DMS53 treated with DMSO at 0.1 percent for 48 hours (cell line): ENCODE measurements around the gene SEC63.
"Not testable (repeated sequence)": the region's sequence is repeated elsewhere in the genome, so short reads cannot be mapped to it uniquely, and the experiment has no call there.

Experiments used
- DNase-seq: peaks from one replicate; lab custom pipeline; 2025; ENCODE audit not compliant: unreplicated experiment; lab: John Stamatoyannopoulos, UW

SEC63 gene, protein sequence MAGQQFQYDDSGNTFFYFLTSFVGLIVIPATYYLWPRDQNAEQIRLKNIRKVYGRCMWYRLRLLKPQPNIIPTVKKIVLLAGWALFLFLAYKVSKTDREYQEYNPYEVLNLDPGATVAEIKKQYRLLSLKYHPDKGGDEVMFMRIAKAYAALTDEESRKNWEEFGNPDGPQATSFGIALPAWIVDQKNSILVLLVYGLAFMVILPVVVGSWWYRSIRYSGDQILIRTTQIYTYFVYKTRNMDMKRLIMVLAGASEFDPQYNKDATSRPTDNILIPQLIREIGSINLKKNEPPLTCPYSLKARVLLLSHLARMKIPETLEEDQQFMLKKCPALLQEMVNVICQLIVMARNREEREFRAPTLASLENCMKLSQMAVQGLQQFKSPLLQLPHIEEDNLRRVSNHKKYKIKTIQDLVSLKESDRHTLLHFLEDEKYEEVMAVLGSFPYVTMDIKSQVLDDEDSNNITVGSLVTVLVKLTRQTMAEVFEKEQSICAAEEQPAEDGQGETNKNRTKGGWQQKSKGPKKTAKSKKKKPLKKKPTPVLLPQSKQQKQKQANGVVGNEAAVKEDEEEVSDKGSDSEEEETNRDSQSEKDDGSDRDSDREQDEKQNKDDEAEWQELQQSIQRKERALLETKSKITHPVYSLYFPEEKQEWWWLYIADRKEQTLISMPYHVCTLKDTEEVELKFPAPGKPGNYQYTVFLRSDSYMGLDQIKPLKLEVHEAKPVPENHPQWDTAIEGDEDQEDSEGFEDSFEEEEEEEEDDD

DNA sequence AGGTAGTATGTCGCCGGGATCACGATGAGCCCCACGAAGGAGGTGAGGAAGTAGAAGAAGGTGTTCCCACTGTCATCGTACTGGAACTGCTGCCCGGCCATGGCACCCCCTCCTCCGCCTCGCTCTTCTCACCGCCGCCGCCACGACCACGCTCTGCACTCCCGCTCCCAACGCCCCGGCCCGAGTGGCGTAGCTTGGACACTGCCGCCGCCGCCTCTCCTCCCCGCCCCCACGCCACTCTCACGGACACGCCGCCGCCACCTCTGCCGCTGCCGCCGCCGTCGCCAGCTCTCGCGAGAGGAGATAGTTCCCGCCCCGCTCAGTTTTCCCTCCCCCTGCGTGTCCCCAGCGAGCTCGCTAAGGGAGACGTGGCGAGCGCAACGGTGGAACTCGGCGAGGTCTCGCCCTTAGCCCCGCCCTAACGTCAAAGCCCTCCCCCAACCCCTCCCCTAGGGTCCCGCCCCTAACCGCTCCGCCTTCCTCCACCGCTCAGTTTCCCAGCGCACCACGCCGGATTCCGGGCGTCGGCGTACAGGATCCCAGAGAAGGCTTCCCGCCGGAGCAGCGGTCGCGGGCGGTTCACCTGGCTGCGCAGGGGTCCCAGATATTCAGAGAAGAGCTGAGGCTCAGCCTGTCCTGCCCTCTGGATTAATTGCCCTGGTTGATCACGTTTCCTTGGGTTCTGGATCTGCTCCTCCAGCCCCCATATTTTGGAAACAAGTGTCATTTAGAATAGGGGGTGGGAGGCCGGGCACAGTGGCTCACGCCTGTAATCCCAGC, at the start of gene SEC63:
SEC63 (minus strand) TSS at position 300 of the 780 bp plus-strand sequence; CDS start at position 101, 199 bp downstream.
- DNase-seq = peak; percentile 79

DNA sequence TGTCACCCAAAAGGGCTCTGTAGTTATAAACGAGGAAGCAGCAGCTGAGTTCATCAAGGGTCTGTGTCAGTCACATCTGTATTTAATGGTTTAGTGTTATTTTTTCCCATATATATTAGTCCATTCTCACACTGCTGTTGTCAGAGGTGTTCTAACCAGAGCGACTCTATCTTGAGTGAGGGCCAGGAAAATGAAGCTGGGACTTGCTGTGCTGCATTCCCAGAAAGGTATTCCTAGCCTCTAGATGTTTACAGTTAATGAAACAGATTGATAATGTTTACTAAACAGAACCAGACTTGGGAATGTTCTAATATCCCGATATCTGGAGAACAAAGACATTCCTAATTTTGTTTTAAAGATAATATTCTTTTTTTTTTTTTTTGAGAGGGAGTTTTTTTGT, 48.0 kb upstream of the SEC63 start:
- no peak for DNase-seq

DNA sequence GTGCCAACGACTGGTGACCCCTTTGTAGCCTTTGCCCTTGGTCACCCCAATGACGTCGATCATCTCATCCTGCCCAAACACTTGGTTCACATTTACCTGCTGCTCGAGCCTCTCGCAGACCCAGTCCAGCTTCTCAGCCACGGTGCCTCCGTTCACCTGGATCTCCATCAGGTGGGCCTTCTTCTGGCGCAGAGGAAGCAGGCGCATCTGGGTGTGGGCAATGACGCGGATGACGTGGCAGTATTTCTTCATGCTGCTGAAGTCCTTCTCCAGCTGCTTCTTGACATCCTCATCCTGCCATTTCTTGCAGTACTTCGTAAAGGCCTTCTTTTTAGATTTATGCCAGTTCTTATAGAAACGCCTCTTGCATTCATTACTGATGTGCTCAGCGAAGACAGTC, 46.9 kb upstream of the SEC63 start:
- DNase-seq = no peak

DNA sequence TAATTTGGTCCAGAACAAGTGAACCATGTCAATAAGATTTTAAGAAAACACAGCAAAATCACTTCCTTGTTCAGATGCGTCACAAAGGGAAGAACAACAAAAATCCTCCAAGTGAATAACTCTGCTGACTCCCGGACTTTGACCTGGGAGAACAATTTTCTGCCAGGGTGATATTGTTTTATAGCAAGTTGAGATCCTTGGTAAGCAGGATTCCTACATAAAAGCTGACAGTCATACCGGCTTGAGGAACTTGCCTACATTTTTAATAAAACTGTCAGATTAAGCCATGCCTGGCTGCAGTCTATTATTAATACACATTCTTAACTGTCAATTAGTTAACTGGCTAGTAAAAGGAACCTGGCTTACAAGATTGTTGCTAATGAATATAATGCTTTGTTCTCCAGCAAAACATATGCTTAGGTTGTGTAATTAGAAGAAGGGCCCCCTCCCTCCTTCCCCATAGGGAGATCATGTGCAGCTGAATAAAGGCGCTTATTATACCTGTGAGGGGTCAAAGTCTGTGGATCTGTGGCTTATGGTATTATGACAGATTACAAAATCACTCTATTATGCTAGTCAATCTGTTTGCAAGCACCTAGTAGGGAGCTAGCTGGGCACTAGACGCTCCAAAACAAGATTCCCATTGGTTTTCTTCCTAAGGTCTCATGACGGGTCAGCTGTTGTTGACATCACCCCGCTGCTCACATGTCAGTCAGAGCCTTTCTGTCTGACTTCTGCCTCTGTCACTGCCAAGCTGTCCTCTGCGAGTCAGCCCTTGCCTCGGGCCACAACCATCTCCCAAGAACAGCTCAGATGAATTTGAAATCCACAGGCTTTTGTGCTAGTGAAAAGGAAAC, 44.6 kb upstream of the SEC63 start:
- peak; percentile 35 for DNase-seq

DNA sequence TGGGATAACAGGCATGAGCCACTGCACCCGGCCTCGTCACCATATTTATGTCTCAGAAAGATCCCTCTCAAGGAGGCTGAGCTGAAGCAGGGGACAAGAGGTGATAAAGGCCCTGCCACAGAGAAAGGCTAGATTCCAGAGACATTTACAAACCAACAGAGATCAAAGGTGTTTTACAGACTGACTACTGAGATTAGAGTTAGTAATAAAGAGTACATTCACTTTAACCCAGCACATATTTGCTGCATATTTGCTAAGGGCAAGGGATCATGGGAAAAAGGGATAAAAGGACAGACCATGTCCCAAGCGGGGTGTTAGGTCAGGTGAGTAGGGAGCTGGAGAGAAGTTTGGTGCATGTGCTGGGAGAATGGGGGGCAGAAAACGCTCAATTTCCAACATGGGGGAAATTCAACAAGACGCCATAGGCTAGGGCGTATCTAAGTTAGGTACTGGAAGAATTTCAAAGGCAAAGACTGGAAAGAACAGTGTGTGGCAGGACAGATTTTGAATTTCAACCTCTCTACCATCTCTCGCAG, 43.8 kb upstream of the SEC63 start:
- DNase-seq = no peak

DNA sequence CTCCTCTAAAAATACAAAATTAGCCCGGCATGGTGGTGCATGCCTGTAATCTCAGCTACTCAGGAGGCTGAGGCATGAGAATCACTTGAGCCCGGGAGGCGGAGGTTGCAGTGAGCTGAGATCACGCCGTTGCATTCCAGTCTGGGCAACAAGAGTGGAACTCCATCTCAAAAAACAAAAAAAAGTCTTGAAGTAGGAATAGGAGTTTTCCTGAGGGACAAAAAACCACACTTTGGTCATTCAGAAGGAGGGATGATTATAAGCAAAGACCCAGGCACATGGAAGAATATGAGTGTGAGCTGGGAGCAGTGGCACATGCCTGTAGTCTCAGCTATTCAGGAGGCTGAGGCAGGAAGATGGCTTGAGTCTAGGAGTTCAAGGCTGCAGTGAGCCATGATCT, 42.3 kb upstream of the SEC63 start:
- DNase-seq = not testable (repeated sequence)

DNA sequence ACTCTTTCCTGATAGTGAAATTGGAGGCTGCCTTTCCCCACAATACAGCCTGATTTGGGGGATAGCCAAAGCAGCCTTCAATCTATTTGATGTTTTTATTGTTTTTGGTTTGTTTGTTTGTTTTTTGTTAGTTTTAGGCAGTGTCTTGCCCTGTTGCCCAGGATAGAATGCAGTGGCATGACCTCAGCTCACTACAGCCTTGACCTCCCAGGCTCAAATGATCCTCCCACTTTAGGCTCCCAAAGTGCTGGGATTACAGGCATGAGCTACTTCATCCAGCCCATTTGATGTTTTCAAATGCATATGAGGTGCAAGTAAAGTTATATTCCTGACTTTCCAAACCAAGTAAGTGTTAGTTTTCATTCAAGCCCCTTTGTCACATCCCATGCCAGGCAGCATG, 41.3 kb upstream of the SEC63 start:
- DNase-seq = no peak

DNA sequence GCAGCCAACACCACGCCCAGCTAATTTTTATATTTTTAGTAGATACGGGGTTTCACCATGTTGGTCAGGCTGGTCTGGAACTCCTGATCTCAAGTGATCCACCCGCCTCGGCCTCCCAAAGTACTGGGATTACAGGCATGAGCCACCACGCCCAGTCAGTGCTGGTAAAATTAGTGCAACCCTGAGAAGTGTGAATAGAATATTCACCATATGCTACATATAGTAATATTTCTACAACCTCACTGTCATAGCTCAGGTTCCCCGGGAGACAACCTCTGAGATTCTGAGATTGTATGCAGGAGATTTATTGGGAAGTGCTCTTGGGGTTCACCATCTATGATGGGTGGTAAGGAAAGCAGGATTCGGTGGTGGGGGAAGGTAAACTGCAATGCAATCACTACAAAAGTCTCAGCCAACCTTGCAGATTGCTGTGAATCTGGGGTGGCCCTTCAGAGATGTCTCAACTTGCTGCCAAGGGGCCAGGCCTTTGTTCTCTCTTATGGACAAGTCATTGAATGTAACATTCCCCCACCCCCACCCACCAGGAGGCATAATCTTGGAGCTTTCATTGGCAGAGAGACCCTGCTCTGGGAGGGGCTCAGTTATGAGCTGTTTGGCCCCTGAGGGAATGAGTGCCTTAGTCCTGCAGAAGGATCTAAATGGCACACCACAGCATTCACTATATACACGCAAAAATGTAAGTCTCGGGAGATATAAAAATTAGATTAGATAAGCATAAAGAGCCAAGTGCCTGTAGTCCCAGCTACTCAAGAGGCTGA, 34.0 kb upstream of the SEC63 start:
- DNase-seq = no peak

DNA sequence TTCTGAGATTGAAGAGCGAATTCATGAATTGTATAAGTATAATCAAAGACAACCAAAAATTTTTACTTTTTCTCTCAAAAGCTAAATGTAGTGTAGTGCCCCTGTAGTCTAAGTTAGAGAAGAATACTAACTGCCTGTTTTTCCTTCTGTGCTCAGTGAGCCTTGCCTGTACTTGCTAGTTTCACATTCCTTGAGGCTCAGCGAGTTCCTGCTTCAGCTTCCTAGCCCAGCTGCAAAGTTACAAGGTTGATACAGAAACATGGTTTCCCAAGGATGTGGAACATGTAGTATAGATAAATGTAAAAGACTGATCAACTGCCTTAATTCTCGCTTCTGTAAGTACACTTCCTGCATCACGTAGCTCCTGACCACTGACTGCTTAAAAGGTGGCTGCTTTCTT, 33.1 kb upstream of the SEC63 start:
- no peak for DNase-seq

DNA sequence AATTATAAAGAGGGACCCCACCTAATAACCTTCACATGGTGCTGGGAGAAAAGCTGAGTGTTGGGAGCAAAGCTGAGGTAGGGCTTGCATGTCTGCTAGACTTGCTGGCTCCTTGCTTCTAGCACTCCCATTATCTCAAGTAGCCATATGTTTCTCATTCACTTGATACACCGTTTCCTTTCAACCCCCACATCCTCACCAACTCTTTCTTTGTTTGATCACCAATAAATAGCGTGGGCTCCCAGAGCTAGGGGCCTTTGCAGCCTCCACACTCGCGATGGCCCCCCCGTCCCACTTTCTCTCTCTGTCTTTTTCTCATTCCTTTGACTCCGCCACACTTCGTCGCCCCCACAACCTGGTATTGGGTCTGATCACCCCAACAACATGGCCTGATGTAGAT, 32.6 kb upstream of the SEC63 start:
- DNase-seq = not testable (repeated sequence)

DNA sequence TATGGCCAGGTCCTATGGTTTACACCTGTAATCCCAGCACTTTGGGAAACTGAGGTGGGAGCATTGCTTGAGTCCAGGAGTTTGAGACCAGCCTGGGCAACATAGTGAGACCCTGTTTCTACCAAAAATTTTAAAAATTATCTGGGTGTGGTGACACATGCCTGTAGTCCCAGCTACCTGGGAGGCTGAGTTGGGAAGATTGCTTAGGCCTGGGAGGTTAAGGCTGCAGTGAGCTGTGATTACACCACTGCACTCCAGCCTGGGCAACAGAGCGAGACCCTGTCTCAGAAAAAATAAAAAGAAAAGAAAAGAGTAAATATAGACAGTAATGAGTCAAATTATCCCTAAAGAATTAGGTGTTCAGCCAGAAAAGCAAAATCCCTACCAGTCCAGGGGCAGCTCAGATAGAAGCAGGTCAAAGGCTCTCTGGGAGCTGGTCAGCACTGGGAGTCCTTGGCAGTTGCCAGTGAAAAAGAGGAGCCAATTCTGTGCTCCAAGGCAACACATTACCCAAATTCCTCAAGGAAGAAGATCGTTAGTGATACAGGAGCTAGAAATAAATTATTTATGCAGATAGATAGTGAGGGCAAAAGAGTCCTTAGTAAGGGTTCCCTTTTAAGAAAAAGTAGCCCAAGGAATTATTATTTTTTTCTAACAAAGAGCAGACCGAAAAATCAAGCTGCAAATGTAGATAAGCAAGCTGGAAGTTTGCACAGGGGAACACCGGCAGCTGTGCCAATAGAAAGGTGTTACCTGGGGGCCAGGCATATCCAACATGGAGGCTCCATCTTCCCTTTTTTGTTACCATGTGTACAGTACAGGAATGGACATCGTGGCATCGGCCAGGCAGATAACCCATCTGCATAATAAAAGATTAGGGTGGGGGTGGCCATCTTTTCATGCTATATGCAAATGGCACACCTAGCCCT, 31.4 kb upstream of the SEC63 start:
- DNase-seq = no peak

DNA sequence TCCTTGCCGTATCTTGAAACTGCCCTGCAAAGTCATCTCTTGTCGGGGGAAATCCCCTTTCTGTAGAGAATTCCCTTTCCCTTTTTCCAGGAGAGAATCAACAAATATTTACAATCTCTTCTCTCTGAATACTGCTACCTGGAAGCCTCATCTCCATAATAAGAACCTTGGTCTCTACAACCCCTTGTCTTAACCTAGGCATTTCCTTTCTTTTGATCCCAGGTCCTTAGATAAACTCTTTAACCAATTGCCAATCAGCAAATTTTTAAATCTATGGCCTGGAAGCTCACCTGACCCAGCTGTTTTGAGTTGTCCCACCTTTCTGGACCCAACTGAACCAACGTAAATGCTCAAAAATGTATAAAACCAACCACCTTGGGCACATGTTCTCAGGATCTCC, 30.6 kb upstream of the SEC63 start:
- no peak for DNase-seq

DNA sequence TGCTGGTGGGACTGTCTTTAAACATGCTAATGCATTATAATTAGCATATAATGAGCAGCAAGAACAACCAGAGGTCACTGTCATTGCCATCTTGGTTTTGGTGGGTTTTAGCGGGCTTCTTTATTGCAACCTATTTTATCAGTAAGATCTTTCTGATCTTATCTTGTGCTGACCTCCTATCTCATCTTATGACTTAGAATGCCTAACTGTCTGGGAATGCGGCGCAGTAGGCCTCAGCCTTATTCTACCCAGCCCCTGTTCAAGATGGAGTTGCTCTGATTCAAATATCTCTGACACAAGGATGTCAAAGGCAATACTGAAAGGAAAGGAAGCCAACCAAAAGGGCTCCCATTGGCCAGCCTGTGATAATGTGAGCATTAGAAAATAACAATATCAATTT, 29.8 kb upstream of the SEC63 start:
- DNase-seq = no peak

DNA sequence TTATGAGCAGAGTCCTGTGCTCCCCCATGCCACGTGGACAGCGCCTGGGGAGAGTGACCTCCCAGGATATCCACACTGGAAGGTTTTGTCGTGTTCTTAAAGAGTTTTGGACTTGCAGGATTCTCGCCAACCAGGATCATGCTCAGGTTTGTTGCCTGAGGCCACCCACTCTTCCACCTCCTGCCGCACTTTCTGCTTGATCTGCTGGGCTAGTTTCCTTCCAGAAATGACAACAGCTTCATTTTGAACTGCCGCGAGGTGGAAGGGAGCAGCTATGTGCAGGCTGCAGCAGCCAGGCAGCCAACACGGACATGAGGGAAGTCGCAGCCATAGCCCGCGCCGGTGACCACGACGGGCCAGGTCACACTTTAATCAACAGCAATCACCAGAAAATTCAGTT, 27.7 kb upstream of the SEC63 start:
- DNase-seq = no peak

DNA sequence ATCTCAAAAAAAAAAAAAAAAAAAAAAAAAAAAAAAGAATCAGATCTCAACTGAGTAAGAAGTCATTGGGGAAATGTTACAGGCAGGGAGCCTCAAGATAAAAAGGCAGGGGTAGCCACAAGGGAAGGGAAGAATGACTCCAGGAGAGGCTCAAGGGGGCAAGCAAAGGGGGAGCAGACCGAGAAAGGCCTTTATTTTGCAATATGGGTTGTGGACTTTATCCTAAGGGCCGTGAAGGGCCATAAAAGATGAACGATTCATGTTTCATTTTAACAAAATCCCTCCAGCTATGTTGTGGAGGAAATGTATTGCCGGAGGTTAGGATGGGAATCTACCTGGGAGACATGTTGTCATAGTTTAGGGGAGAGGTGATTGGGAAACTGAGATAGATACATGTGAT, 25.8 kb upstream of the SEC63 start:
- no peak for DNase-seq

DNA sequence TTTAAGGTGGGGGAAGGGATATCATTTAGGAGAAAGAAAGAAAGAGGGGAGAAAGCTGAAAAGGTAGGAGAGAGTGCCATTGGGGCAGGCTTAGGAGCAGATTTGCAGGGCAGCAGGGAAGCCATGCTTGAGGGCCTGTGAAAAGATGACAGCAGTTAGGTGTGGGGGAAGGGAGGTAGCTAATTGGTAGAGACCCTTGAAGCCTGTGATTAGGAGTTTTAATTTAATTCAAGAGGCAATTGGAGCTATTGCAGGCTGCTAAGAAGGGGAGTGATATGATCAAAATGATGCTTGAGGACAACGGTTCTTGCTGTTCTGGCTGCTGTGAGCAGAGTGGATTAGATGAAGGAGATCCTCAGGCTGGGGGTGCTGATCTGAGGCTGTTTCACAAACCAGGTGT, 24.5 kb upstream of the SEC63 start:
- no peak for DNase-seq

DNA sequence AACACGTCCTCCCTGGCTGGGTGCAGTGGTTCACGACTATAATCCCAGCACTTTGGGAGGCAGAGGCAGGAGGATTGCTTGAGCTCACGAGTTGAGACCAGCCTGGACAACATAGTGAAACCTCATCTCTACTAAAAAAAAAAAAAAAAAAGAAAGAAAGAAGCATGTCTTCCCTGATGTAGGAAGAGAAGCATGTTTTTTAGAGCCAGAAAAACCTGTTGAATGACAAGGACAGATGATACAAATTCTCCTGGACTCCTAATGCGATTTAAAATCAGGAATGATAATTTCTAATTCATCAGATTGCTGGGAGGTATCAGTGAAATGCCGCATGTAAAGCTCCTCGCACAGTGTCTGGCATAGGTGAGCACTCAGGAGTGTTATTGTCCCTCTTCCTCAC, 23.7 kb upstream of the SEC63 start:
- no peak for DNase-seq

DNA sequence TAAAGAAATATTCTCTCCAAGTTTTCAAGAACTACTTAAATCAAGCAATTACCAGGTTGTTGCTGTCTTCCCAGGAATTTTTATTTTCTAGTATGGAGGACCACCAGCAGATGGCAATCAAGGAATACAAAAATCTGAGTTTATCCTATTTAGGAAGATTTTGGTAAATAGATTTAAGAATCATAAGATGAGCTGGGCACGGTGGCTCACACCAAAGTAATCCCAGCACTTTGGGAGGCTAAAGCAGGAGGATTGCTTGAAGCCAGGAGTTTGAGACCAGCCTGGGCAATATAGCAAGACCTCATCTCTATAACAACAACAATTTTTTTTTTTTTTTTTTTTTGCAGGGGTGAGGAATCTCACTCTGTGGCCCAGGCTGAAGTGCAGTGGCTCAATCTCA, 19.3 kb upstream of the SEC63 start:
- DNase-seq = no peak
